Adrenal gland (tissue), 5 donors: Measurements from ENCODE around the gene RAB9B.

Experiments
- POLR2A ChIP-seq, 2 donors: fragments of 450-650 bp; IDR thresholded peaks; one replicate each; pipeline ENCODE4 v1.6.1; 2017; ENCODE audit warnings: antibody characterized with exemption in 2 of 2, mild to moderate bottlenecking in 2 of 2, moderate library complexity in 1 of 2
- TF ChIP-seq, protein P1 (sequence below), 6 experiments: fragments of 450-650 bp in 4 of 6; fragments of 200-600 bp in 2 of 6; sonication (generic) in 1 of 6; IDR thresholded peaks; 1 replicate in 5 of 6; 2 replicates in 1 of 6; pipeline versions ENCODE4 v1.5.1 to v1.8.0; 2016 to 2021; ENCODE audit warnings: antibody characterized with exemption in 6 of 6, mild to moderate bottlenecking in 2 of 6, moderate library complexity in 1 of 6
- donor health status: DM: no; HTN: no; CAD: no.

DNA sequence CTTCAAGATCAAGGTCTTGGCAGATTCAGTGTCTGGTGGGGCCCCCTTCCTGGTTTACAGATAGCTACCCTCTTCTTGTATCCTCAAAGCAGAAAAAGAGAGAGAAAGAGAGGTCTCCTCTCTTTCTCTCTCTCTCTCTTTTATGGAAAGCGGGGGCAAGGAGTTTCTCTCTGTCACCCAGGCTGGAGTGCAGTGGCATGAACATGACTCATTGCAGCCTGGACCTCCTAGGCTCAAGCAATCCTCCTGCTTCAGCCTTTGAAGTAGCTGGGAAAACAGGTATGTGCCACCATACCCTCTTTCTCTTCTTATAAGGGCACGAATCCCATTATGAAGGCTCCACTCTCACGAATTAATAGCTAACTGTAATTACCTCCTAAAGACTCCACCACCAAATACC, 20.2 kb downstream of the RAB9B start:
- TF ChIP-seq, protein P1, sequence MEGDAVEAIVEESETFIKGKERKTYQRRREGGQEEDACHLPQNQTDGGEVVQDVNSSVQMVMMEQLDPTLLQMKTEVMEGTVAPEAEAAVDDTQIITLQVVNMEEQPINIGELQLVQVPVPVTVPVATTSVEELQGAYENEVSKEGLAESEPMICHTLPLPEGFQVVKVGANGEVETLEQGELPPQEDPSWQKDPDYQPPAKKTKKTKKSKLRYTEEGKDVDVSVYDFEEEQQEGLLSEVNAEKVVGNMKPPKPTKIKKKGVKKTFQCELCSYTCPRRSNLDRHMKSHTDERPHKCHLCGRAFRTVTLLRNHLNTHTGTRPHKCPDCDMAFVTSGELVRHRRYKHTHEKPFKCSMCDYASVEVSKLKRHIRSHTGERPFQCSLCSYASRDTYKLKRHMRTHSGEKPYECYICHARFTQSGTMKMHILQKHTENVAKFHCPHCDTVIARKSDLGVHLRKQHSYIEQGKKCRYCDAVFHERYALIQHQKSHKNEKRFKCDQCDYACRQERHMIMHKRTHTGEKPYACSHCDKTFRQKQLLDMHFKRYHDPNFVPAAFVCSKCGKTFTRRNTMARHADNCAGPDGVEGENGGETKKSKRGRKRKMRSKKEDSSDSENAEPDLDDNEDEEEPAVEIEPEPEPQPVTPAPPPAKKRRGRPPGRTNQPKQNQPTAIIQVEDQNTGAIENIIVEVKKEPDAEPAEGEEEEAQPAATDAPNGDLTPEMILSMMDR (IDR thresholded peaks at IDR 0.05), result no peak
- no peak for TF ChIP-seq POLR2A (IDR thresholded peaks at IDR 0.05)
